Adrenal gland (tissue), 12 donors: ENCODE measurements around the gene TATDN2. TPM values are rescaled to one million over a fixed set of nuclear protein-coding genes. Genes with fewer than 3 reads are reported as not detected.

Experiments
- DNase-seq, 7 donors: peaks; one replicate each; pipeline ENCODE4 v3.0.0-alpha.2; 2019 to 2020
- H3K27ac ChIP-seq, 5 donors: fragments of 200-600 bp; sonication (generic) in 4 of 5; 1 replicate in 3 of 5; 2 replicates in 2 of 5; pipeline versions ENCODE4 v1.5.1 to v1.8.0; 2016 to 2020; ENCODE audit warnings: mild to moderate bottlenecking in 1 of 5
- H3K27me3 ChIP-seq: fragments of 200-600 bp; 2 replicates; pipeline ENCODE4 v1.8.0; 2021
- H3K36me3 ChIP-seq, 2 donors: fragments of 200-600 bp; replicated peaks in 1 of 2; 1 replicate in 1 of 2; 2 replicates in 1 of 2; pipeline versions ENCODE4 v1.5.1 to v1.8.0; 2018 to 2022
- H3K4me1 ChIP-seq, 2 donors: fragments of 200-600 bp; replicated peaks in 1 of 2; 1 replicate in 1 of 2; 2 replicates in 1 of 2; pipeline versions ENCODE4 v1.5.1 to v1.8.0; 2018 to 2021
- H3K4me3 ChIP-seq, 4 donors: fragments of 200-600 bp; sonication (generic) in 3 of 4; one replicate each; pipeline ENCODE4 v1.5.1; 2016 to 2018
- H3K9me3 ChIP-seq, 3 donors: fragments of 200-600 bp; sonication (generic) in 1 of 3; replicated peaks in 1 of 3; 1 replicate in 2 of 3; 2 replicates in 1 of 3; pipeline versions ENCODE4 v1.5.1 to v1.8.0; 2016 to 2021
- POLR2A ChIP-seq, 2 donors: fragments of 450-650 bp; IDR thresholded peaks; one replicate each; pipeline ENCODE4 v1.6.1; 2017; ENCODE audit warnings: antibody characterized with exemption in 2 of 2, mild to moderate bottlenecking in 2 of 2, moderate library complexity in 1 of 2
- WGBS, 4 donors: extraction: QIAGEN DNeasy Blood & Tissue Kit in 2 of 4; methylation state at CpG; one replicate each; pipeline versions ENCODE4 v1.1.5 to v1.1.7; 2013 to 2017; 5-methylcytosine and 5-hydroxymethylcytosine counted together
- intact Hi-C, 2 donors: fragments of 100-400 bp; cut with DNase I; formaldehyde crosslinking; loops; one replicate each; pipeline versions ENCODE4 v1.14.1 to v1.15.0; 2022 to 2023
- polyA plus RNA-seq, 3 donors: library from polyadenylated mRNA; stranded (reverse); fragments of 200-250 nt in 2 of 3; fragments of 350-450 nt in 1 of 3; fragmentation: Illumina TruSeq in 1 of 3; extraction: RNeasy Lipid Tissue Mini Kit (QIAGEN cat#74804) in 1 of 3; gene quantifications; one replicate each; pipeline ENCODE4 v1.2.3, GENCODE V29; 2013 to 2014
- total RNA-seq, 9 donors: library from RNA; depleted of rRNA in 4 of 9; stranded (reverse); fragments of >200 nt in 4 of 9; fragments of 120-200 nt in 1 of 9; fragmentation: NEBNext Ultra II Directional in 1 of 9; extraction: Animal tissue kit (Norgen Biotek cat#: 25700) in 1 of 9; gene quantifications; one replicate each; pipeline versions ENCODE4 v1.1.0 to v1.2.4, GENCODE V29; 2013 to 2023
- TF ChIP-seq, protein P1 (sequence below), 6 experiments: fragments of 450-650 bp in 4 of 6; fragments of 200-600 bp in 2 of 6; sonication (generic) in 1 of 6; IDR thresholded peaks; 1 replicate in 5 of 6; 2 replicates in 1 of 6; pipeline versions ENCODE4 v1.5.1 to v1.8.0; 2016 to 2021; ENCODE audit warnings: antibody characterized with exemption in 6 of 6, mild to moderate bottlenecking in 2 of 6, moderate library complexity in 1 of 6
- donor health status: healthy with polysubstance abuse.
- donor health status: Bipolar disorder and iron deficiency.
- donor health status: DM: yes; HTN: yes; CAD: no.
- donor health status: DM: no; HTN: no; CAD: no.
- donor health status: DM: no; HTN: no; CAD: no.
- donor health status: DM: yes; HTN: yes; CAD: no.

The TATDN2 gene
- total and polyA plus RNA-seq, 12 donors = 10.0 to 34.8 (median 22.6) TPM

DNA sequence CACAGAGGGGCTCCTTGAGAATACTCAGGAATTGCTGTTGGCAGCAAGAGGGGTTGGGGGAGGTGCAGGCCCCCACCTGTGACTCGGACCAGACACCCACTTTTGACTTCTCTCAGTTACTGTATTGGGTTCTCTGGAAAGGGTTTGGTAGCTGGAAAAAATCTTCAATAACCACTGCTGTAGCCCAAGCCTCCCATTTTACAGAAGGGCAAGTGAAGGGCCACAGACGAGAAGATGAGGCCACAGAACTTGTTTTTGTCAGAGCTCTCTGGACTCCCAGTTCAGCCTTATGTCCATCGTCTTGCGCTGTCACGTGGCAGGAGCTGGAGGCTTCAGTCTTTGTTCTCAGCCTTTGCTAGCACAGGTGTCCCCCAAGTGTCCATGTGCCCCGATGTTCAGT is 12.7 kb upstream of the TATDN2 start:
- no peak for DNase-seq
- no peak overlapping the region for H3K27ac ChIP-seq
- TF ChIP-seq, protein P1, sequence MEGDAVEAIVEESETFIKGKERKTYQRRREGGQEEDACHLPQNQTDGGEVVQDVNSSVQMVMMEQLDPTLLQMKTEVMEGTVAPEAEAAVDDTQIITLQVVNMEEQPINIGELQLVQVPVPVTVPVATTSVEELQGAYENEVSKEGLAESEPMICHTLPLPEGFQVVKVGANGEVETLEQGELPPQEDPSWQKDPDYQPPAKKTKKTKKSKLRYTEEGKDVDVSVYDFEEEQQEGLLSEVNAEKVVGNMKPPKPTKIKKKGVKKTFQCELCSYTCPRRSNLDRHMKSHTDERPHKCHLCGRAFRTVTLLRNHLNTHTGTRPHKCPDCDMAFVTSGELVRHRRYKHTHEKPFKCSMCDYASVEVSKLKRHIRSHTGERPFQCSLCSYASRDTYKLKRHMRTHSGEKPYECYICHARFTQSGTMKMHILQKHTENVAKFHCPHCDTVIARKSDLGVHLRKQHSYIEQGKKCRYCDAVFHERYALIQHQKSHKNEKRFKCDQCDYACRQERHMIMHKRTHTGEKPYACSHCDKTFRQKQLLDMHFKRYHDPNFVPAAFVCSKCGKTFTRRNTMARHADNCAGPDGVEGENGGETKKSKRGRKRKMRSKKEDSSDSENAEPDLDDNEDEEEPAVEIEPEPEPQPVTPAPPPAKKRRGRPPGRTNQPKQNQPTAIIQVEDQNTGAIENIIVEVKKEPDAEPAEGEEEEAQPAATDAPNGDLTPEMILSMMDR (IDR thresholded peaks at IDR 0.05) = no peak
- TF ChIP-seq POLR2A (IDR thresholded peaks at IDR 0.05) = no peak
- no peaks in the 10 kb centered on the region for H3K4me1 ChIP-seq
- 77 to 94% (median 90%) methylated on average over 6 of the region's 6 CpGs for WGBS, 4 donors
- no peaks in the 10 kb centered on the region for H3K27me3 ChIP-seq
- no peaks in the 10 kb centered on the region for H3K36me3 ChIP-seq
- H3K9me3 ChIP-seq = no peaks in the 10 kb centered on the region
- intact Hi-C loops = no loop called here
- H3K4me3 ChIP-seq = no peak overlapping the region

DNA sequence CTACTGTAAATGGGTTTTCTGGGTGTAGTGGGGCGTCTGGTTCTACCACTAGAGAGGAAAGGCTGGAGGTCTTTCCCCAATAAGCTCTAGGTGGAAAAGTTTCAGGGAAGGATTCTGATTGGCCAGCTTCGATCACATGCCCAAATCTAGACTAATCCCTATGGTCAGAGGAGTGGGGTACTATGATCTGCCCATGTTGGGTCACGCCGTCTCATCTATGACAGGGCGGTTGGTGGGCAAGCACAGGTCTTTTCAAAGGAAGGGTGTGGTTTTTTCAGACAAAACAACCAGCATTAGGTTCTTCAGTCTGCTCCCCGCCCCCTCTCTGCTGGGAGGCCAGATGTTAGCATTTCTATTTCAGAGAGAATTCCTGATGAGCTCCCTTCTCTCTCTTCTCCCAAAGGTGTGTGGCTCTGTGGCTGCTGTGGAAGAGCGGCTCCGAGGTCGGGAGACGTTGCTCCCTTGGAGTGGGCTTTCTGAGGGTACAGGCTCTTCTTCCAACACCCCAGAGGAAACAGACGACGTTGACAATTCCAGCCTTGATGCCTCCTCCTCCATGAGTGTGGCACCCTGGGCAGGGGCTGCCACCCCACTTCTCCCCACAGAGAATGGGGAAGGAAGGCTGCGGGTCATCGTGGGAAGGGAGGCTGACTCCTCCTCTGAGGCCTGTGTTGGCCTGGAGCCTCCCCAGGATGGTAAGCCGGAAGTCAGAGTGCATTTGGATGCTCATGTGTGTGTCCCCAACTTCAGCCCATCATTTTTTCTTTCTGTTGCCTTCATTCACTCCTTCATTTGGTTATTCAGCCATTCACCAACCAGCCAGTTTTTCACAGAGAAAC is 9.7 kb upstream of the TATDN2 start:
- Histone ChIP-seq H3K4me3 (no peak overlapping the region), H3K9me3 (no peaks in the 10 kb centered on the region), H3K27ac (no peak overlapping the region), H3K4me1 (no peaks in the 10 kb centered on the region), H3K36me3 (no peaks in the 10 kb centered on the region), H3K27me3 (no peaks in the 10 kb centered on the region)
- 87 to 91% (median 89%) methylated on average over 13 to 15 of the region's 15 CpGs for WGBS, 4 donors
- no peak for DNase-seq
- TF ChIP-seq POLR2A (IDR thresholded peaks at IDR 0.05) = no peak
- intact Hi-C loops = no loop called here

DNA sequence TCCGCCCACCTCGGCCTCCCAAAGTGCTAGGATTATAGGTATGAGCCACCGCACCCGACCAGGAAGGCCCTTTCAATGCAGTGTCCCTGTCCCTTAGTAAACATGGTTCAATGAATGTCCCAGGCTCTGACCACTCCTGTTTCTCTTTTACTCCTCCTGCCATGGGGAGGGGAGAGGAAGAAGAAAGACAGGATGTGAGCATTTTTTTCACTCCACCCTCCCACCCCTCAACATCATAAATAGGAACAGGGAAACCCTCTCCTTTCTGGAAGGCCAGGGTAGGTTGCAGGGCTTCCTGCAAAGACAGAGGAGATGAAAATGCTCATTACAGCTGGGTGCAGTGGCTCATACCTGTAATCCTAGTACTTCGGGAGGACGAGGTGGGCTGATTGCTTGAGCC is 7.5 kb upstream of the TATDN2 start:
- H3K9me3 ChIP-seq = peaks cover 0 to 5% (median 0%) of the 10 kb centered on the region in 3 donors
- H3K27me3 ChIP-seq = no peaks in the 10 kb centered on the region
- 88 to 91% (median 89%) methylated on average over 5 to 6 of the region's 6 CpGs for WGBS, 4 donors
- H3K4me3 ChIP-seq = no peak overlapping the region
- H3K4me1 ChIP-seq = no peaks in the 10 kb centered on the region
- no peak for TF ChIP-seq POLR2A (IDR thresholded peaks at IDR 0.05)
- TF ChIP-seq, protein P1 (IDR thresholded peaks at IDR 0.05) = no peak
- intact Hi-C loops = no loop called here
- H3K27ac ChIP-seq = no peak overlapping the region
- H3K36me3 ChIP-seq = no peaks in the 10 kb centered on the region
- DNase-seq = no peak

DNA sequence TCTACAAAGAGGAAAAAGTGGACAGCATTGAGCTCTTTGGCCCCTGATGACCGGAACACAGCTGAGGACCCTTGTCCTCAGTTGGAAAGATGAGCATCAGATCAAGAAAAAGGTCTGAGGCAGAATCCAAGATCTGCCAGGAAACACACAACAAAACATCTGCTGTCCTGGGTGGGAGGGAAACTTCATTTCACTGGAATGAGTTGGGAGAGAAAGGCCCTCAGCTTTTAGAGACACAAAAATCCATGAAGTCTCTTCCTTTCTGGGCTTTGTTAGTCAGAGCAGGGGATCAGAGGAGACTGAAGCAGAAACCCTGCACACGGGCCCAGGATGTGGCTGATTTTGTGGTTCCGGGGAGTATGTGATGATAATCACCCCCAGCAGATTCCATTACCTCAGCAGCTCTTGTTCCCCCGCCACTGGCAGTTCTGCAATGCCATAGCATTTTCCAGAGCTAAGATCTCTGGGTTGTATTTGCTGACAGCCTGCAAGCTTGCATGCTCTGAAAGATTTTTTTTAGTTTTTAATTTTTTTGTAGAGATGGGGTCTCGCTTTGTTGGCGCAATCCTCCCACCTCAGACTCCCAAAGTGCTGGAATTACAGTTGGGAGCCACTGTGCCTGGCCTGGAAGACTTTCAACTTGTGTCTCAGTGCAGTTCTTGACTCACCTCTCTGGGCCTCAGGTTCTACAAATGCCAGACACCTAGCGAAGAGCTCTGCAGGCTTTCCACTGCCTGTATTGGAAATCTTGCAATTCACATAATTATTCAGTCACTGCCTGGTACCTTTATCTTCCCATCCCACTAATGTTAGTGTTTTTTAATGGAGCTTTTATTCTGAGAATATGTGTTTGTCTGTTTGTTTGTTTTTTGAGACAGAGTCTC is 5.8 kb upstream of the TATDN2 start:
- H3K36me3 ChIP-seq = no peaks in the 10 kb centered on the region
- no peaks in the 10 kb centered on the region for H3K4me1 ChIP-seq
- peaks cover 0 to 5% (median 0%) of the 10 kb centered on the region in 3 donors for H3K9me3 ChIP-seq
- DNase-seq = peak in 4 of 7 donors; percentile 31 to 41 (median 36)
- H3K27ac ChIP-seq = peak overlapping the region in 2 of 5 donors; percentile 48 to 63
- 81 to 84% (median 83%) methylated on average over 7 of the region's 7 CpGs for WGBS, 4 donors
- H3K4me3 ChIP-seq = no peak overlapping the region
- no peaks in the 10 kb centered on the region for H3K27me3 ChIP-seq
- intact Hi-C loops = no loop called here
- TF ChIP-seq POLR2A (IDR thresholded peaks at IDR 0.05) = no peak
- TF ChIP-seq, protein P1 (IDR thresholded peaks at IDR 0.05) = no peak
